OCI-LY7 (cell line): ENCODE measurements around the gene PGD.

Experiments used
- CTCF ChIP-seq: fragments of 200-600 bp; sonication (generic); conservative IDR thresholded peaks from 2 replicates; pipeline ENCODE4 v1.5.1; 2014; ENCODE audit warnings: mild to moderate bottlenecking, antibody characterized with exemption, low read length, moderate library complexity, mixed read lengths
- EZH2phosphoT487 ChIP-seq: fragments of 200-600 bp; sonication (generic); IDR thresholded peaks from 2 replicates; pipeline ENCODE4 v1.6.1; 2018; ENCODE audit warnings: low read depth, borderline replicate concordance, mild to moderate bottlenecking, mixed run types, antibody characterized with exemption, low read length, moderate library complexity, mixed read lengths

- no peak for TF ChIP-seq CTCF
- TF ChIP-seq EZH2phosphoT487 = no peak
These were observed 30.1 kb downstream of the PGD start for GRCh38 chr1:10428984-10429383.
